ENCODE data around the gene RPS6KA3.
A peak's percentile ranks its signal among the peaks of the same experiment; 100 is the strongest.

The RPS6KA3 gene

DNA sequence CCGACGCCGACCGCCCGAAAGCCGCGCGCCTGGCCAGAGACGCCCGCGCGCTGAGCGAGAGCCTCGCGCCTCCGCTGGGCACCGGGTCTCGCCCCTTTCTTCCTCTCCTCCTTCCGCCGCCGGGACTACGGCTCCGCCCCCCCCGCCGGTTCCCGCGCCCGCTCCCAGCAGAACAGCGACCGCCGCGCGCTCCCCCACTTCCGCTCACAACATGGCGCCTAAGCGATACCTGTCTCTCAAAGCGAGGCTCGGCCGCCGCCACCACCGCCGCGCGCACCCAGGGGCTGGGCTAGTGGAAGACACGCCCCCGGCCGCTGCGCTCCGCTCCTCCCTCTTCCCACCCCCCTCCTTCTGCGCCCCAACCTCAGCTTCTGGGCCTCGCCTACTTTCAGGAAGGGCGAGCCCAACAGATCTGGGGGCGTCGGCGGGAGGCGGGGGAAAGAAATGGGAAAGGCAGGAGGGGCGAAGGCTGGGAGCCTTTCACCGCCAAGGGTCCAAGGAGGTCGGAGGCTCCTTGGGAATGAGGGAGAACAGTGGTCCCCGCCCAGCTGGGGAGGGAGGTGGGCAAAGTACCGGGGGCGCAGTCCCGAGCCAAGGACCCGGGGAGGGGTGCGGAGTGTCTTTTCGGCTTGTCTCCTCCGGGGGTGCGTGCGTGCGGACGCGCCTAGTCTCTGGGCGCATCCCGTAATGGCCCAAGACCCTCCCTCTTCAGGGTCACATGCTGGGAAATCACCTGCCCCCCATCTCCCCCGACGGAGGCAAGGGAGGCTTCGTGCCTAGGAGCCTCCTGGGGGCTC is at the start of gene RPS6KA3:
RPS6KA3 (minus strand) TSS at position 100 of the 797 bp plus-strand sequence. CDS start 277 bp downstream, outside the sequence.
- DNase-seq: peak; percentile 85

DNA sequence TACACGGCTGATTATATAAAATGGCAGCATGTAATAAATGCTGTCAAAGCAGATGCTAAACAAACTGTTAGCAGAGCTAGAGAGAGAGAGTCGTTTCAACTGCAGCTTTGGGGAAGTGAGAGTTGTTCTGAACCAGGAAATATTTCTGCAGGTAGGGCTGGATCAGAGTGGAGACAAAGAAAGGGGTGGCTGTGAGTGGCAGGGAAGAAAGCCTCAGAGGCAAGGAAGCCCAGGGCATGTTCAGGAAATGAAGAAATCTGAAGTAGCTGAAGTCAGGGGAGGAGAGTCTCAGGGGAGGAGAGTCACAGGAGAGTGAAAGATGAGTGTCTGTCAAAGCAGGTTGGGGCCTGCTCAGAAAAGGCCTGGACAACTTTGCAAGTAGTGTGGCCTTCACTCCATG is 48.4 kb upstream of the RPS6KA3 start:
- no peak for DNase-seq

DNA sequence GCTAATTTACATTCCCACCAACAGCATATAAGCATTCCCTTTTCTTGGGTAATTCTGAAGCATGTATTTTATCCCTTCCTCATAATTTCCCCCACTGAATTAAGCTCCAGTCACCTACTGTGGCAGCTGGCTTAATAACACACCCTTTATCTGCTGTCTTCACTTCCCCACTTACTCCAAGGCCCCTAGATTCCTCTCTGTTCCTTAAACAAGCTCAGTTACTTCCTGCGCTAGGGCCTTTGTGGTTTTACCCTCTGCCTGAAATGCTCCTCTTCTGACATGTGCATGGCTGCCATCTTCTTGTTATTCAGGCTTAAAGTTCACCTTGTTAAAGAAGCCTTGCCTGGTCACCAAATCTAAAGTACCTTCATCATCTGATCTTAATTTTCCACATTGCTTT is 47.2 kb upstream of the RPS6KA3 start:
- no peak for DNase-seq

DNA sequence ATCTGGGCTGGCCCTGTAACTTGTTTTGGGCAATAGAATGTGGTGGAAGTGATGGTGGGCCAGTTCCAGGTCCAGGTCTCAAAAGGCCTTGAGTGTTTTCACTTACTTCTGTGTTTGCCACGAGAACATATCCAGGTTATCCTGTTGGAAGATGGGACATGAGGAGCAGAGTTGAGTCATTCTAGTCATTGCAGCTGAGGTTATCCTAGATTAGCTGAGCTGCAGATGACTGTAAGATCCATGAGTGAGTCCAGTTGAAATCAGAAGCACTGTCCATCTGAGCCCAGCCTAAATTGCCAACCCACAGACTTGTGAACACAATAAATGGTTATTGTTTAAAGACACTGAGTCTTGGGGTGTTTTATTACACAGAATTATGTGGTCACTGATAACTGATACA is 45.3 kb upstream of the RPS6KA3 start:
- no peak for DNase-seq

DNA sequence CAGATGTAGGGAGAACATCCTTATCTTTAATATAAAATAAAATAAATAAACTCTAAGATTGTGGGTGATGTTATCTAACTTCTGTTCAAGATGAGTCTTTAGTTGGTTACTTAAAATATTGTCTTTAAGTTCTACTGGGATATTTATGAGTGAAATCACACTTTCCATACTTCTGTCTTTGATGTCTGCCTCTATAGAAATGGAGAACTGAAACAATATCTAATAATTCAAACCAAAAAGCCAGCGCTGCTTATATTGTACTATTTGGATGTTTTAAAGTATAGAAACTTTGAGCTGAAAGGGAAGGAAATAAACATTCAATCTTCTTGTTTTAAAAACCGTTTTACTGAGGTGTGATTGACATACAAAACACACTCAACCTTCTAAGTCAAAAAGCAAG is 44.8 kb upstream of the RPS6KA3 start:
- DNase-seq: no peak

DNA sequence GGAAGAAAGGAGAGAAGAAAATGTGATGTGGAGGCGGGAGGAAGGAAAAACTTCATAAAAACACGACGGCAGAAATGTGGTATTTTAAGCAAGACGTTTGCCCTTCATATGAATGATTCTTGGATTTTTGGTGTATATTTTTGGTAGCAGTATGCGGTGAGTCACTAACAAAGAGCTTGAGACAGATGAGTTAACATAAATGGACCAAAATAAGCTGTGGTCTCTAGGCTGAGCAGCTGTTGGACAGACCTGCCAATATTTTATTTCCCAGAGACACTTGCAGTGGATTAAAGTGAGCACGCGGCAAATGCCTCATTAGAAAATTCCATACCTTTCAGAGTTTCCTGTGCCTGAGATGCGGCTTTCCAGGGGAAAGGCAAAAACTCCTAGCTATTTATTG is 43.1 kb upstream of the RPS6KA3 start:
- DNase-seq: no peak

- DNase-seq: no peak
Measured at GRCh38 chrX:20306668-20307067, 40.0 kb upstream of the RPS6KA3 start.

DNA sequence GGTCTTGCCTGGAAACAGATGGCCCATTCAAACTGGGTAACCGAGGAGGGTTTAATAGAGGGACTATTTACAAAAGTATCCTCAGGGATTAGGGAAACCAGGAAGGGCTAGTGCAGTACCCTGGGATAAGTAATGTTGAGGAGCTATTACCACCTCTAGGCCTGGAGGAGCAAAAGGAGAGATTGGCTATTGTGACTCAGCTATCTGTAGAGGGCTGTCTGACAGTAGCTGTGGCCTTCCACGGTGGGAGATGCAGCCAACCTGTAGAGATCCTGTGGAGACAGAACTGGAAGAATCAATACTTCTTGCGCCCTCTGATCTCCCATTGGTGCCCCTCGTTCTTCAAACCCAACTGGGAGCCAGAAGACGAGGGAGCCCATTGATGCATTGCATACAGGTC is 34.1 kb upstream of the RPS6KA3 start:
- DNase-seq: no peak

DNA sequence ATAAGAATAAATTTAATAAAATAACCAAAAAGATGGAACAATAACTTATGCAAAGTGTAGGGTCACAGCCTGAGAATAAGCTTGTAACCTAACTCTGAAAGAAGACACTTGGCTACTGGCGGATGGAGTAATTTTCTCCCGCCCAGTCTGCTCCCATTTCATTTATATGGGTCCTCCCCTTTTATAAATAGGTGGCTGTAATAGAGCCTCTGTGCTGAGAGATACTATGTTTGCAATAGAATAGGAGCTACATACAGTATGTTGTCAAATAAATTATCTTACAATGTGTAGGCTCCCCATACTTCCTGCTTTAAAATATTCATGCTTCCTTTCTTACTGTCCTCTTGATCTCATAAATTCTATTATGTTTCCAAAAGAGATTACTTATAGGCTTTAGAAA is 28.2 kb upstream of the RPS6KA3 start:
- DNase-seq: no peak

GRCh38 chrX:20294284-20294683 is 27.6 kb upstream of the RPS6KA3 start:
- DNase-seq: no peak

DNA sequence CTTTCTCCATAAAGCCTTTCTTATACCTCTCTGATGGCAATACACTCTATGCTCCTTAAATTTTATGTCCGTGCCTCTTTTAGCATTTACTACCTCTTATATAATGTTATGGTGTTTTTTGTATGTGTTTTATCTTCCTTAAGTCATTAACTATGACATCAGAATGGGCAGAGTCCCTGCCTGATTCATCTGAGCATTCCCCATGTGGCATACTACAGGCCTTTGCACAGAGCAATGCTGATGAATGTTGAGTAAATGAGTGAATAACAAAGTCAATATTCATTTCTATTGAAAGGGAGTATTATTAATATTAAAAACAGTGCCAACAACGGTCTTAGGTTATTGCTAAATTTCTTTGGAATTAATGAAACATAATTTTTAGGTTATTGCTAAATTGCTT is 18.8 kb upstream of the RPS6KA3 start:
- DNase-seq: no peak

DNA sequence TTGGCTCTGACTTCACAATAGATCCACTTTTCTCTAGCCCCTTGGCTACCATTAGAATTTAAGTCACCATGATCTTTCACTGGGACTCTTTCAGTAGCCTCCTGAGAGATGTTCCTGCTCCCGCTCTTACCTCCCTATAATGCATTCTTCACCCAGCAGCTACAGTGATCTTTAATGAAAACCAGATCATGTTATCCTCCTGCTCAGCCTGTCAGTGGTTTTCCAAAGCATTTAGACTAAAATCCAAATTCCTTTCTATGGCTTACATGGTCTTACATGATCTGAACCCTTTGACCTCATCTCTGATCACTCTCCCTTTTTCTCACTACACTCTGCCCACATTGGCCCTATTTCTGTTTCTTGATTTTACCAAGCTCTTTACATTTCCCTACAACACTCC is 18.3 kb upstream of the RPS6KA3 start:
- DNase-seq: no peak

DNA sequence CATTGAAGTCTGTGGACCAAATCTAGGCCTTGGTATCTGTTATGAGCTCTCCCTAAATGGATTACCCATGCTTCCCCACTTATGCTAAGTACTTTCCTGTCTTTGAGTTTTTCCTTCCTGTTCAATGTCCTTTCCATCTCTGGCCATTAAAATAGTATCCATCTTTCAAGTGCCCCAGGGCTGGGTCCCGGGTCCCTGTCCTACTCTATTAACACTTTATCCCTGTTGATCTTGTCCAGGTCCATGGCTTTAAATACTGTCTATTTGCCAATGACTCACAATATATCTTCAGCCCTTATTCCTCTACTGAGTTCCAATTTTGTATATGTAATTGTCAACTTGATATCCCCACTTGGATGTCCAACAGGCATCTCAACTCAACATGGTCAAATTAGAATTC is 17.7 kb upstream of the RPS6KA3 start:
- no peak for DNase-seq

- DNase-seq: no peak
Measured at GRCh38 chrX:20280938-20281337, 14.2 kb upstream of the RPS6KA3 start.

DNA sequence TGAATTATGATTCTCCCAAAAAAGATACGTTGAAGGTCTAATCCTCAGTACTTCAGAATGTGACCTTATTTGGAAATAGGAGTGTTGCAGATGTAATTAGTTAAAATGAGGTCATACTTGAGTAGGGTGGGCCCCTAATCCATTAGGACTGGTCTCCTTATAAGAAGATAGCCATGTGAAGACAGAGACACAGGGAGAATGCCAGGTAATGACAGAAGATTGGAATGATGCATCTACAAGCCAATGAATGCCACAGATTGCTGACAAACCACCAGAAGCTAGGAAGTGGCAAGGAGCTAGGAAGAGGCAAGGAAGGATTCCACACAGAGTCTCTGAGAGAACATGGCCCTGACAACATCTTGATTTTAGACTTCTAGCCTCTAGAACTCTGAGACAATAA is 7.4 kb upstream of the RPS6KA3 start:
- no peak for DNase-seq

GRCh38 chrX:20271730-20272129 is 5.0 kb upstream of the RPS6KA3 start:
- DNase-seq: no peak

- DNase-seq: no peak
Measured at GRCh38 chrX:20271186-20271585, 4.5 kb upstream of the RPS6KA3 start.

DNA sequence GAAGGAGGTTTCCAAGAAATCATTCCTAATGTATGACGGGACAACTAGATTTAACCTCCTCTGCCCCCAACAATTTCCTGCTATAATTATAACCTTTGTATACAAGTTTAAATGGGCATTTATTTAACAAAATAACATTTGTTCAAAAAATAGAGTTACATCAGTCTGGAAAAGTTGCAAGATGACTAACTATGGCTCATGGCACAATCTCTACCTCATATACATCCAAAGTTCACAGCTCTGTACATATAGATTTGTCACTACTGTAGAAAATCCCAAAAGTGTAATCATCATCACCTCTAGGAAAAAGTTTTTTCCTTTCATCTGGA is 3.8 kb upstream of the RPS6KA3 start:
- no peak for DNase-seq

- DNase-seq: no peak
Measured at GRCh38 chrX:20269848-20270561, 3.3 kb upstream of the RPS6KA3 start.

- DNase-seq: peak; percentile 3
Measured at GRCh38 chrX:20267931-20268701, 1.4 kb upstream of the RPS6KA3 start.

GRCh38 chrX:20267607-20267930 is 860 bp upstream of the RPS6KA3 start:
- no peak for DNase-seq

DNA sequence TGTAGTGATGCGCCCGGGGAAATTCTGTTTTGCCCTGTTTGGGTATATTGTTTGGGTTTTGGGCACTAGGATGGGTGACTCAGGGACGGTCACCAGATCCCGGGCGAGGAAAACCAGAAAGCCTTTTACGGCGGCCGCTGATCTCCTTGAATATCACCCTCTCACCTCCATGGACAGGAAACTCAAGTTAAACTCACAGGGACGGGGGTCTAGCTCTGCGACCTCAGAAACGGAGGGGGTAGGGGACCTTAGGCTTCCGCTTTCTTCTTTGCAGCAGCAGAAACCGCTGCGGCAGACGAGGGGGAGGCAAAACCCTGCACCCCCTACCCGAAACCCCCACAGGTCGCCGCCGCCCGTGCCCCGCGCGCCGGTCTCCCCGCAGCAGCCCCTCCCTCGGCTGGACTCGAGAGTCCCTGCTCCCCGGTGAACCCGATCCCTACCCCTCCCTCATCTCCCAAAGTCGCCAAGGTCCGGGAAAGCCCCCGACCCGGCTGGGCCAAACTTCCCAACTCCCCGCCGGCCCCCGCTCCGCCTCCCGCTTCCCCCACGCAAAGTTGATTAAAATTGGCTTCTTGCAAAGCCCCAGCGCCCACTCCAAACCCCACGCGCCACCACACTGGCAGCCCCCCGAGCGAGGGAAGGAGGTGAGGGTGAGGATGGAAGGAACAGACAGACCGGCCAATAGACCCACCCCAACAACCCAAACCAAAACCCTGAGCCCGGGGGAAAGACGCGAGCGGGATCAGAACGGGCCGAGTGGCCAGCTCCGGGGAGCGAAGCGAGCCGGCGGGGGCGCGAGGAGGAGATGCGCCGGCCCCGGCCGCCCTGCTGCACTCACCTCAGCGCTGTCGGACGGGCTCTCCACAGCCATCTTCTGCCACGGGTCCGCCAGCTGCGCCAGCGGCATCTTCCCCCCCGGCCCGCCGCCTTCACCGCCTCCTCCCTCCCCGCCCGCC is 705 bp downstream of the RPS6KA3 start:
- peak; percentile 3 for DNase-seq

DNA sequence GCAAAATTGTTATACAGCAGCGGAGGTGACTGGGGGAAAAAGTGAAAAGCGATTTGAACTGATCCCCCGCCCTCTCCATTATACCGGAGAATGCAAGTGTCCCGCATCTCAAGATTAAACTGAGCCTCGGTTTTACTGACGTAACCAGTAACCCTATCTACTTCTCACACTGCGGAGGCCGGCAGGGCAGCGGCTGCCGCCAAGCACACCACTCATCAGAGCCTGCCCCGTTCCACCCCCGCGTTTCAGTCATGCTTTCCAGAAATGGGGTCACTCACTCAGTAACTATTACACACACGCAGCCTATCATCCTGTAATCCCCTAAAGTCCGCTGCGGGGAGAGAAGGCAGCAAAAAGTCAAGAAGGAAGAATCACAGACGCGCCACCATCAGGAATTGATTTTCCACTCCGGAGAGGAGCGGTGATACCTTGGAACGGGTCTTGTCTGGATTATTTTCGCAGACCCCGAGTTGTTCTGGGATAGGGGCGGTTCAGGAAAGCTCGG is 1.4 kb downstream of the RPS6KA3 start:
- peak; percentile 83 for DNase-seq
